HepG2 (cell line): ENCODE results near the gene SDCCAG8. TPM values are rescaled to one million over a fixed set of nuclear protein-coding genes. Genes with fewer than 3 reads are reported as not detected.

Experiments used
- ETV5 ChIP-seq: IDR thresholded peaks from 2 replicates; pipeline ENCODE4 v1.6.1; 2018; ENCODE audit warnings: missing biosample characterization, missing genetic modification reagents, inconsistent platforms, borderline replicate concordance
- HNF1A ChIP-seq, 2 experiments: sonication (generic) in 1 of 2; formaldehyde crosslinking in 1 of 2; IDR thresholded peaks; 2 replicates each; pipeline versions ENCODE4 v1.4.0 to v1.6.1; 2016 to 2020; ENCODE audit warnings: borderline replicate concordance in 1 of 2, low read depth in 1 of 2, mild to moderate bottlenecking in 1 of 2, missing genetic modification reagents in 1 of 2
- MATR3 ChIP-seq: sonication (generic); formaldehyde crosslinking; IDR thresholded peaks from 2 replicates; pipeline ENCODE4 v1.4.0; 2020; ENCODE audit warnings: missing genetic modification reagents
- PLRG1 ChIP-seq: fragments of 450-650 bp; conservative IDR thresholded peaks from 2 replicates; pipeline ENCODE4 v1.6.1; 2016
- SP2 ChIP-seq: sonication (generic); formaldehyde crosslinking; IDR thresholded peaks from 2 replicates; pipeline ENCODE4 v1.5.1; 2020; ENCODE audit warnings: mild to moderate bottlenecking, missing genetic modification reagents
- TFDP2 ChIP-seq: sonication (generic); formaldehyde crosslinking; IDR thresholded peaks from 2 replicates; pipeline ENCODE4 v1.4.0; 2020; ENCODE audit warnings: missing genetic modification reagents
- THAP9 ChIP-seq: sonication (generic); formaldehyde crosslinking; IDR thresholded peaks from 2 replicates; pipeline ENCODE4; 2020; ENCODE audit warnings: missing genetic modification reagents, mild to moderate bottlenecking, borderline replicate concordance
- ZBTB40 ChIP-seq, 2 experiments: fragments of 450-650 bp in 1 of 2; sonication (generic) in 1 of 2; formaldehyde crosslinking in 1 of 2; IDR thresholded peaks; 2 replicates each; pipeline versions ENCODE4 v1.6.1 to v1.8.0; 2016 to 2022; ENCODE audit warnings: antibody characterized with exemption in 1 of 2, mild to moderate bottlenecking in 1 of 2, missing genetic modification reagents in 1 of 2
- ZNF761 ChIP-seq: sonication (generic); formaldehyde crosslinking; conservative IDR thresholded peaks from 2 replicates; pipeline ENCODE4 v1.4.0; 2020; ENCODE audit warnings: mild to moderate bottlenecking, missing genetic modification reagents
- polyA plus RNA-seq, 8 experiments: library from polyadenylated mRNA; depleted of rRNA in 3 of 8; stranded (reverse) in 7 of 8; unstranded in 1 of 8; fragments of >200 nt; fragmentation: Illumina TruSeq in 4 of 8; extraction: Trizol in 4 of 8; gene quantifications; 2 replicates each; pipeline versions ENCODE4 v1.2.1 to v1.2.3, GENCODE V29; 2011 to 2016; ENCODE audit warnings: low read depth in 4 of 8, missing spikeins in 1 of 8, mixed read lengths in 1 of 8; ENCODE audit not compliant: insufficient read depth in 1 of 8
- total RNA-seq, 5 experiments: library from RNA; depleted of rRNA; stranded (reverse); fragments of >200 nt; fragmentation: Illumina TruSeq; extraction: Trizol; gene quantifications; 2 replicates each; pipeline ENCODE4 v1.2.3, GENCODE V29; 2016; ENCODE audit warnings: low read depth in 1 of 5

The SDCCAG8 gene
- total and polyA plus RNA-seq, 2 of the 13 experiments (the other 11 are each of a cell fraction or from before 2014, with no cell fraction given): 9.5 to 13.4 TPM

- TF ChIP-seq ZBTB40 (IDR thresholded peaks at IDR 0.05) (no peak), ZBTB40 (CRISPR knock-in tag; IDR thresholded peaks at IDR 0.05) (peak; percentile 33; the same call in 1 of the 2 replicates), THAP9 (CRISPR knock-in tag) (peak; percentile 33; the same call in 1 of the 2 replicates), PLRG1 (no peak), MATR3 (no peak), ETV5 (peak; percentile 34; the same call in 1 of the 2 replicates), ZNF761 (CRISPR knock-in tag) (no peak), TFDP2 (CRISPR knock-in tag) (peak; percentile 31; the same call in 1 of the 2 replicates), SP2 (CRISPR knock-in tag) (peak; percentile 72), HNF1A (IDR thresholded peaks at IDR 0.05; ENCODE audit: low read depth) (no peak), HNF1A (CRISPR knock-in tag; IDR thresholded peaks at IDR 0.05; ENCODE audit: borderline replicate concordance) (no peak)
Observed at GRCh38 chr1:243255791-243256512, at the start of gene SDCCAG8 (continued).
